Measurements from ENCODE around the gene METTL24.

DNA sequence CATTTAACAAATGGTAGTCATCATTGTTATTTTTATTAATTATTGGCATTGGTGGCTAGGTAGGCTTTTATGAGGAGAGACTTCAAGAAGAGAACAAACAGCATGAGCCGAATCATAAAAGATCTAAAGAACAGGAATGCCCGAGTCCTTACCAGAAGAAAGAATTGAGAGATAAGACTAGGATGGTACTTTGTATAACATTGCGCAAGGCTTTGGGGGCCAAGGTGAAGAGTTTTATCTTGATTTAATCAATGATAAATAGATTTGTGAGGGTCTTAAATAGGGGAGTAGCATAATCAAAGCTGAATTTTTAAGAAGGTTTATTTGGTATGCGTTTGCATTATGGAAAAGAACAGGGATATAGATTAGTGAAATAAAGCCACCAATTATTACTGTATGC, 162.5 kb downstream of the METTL24 start:
- no peak for TF ChIP-seq EZH2phosphoT487 (IDR thresholded peaks at IDR 0.05; ENCODE audit: borderline replicate concordance)
- TF ChIP-seq, protein P1, sequence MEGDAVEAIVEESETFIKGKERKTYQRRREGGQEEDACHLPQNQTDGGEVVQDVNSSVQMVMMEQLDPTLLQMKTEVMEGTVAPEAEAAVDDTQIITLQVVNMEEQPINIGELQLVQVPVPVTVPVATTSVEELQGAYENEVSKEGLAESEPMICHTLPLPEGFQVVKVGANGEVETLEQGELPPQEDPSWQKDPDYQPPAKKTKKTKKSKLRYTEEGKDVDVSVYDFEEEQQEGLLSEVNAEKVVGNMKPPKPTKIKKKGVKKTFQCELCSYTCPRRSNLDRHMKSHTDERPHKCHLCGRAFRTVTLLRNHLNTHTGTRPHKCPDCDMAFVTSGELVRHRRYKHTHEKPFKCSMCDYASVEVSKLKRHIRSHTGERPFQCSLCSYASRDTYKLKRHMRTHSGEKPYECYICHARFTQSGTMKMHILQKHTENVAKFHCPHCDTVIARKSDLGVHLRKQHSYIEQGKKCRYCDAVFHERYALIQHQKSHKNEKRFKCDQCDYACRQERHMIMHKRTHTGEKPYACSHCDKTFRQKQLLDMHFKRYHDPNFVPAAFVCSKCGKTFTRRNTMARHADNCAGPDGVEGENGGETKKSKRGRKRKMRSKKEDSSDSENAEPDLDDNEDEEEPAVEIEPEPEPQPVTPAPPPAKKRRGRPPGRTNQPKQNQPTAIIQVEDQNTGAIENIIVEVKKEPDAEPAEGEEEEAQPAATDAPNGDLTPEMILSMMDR (conservative IDR thresholded peaks at IDR 0.05; ENCODE audit: low read length) = no peak
